ENCODE results near the gene TNFRSF8. TPM values are rescaled to one million over a fixed set of nuclear protein-coding genes. Genes with fewer than 3 reads are reported as not detected.
A peak's percentile ranks its signal among the peaks of the same experiment; 100 is the strongest.
"Not testable (repeated sequence)": the region's sequence is repeated elsewhere in the genome, so short reads cannot be mapped to it uniquely, and the experiment has no call there.

Gene TNFRSF8
- total RNA-seq, 1 donor from 2014 or later, result 1.8 TPM

DNA sequence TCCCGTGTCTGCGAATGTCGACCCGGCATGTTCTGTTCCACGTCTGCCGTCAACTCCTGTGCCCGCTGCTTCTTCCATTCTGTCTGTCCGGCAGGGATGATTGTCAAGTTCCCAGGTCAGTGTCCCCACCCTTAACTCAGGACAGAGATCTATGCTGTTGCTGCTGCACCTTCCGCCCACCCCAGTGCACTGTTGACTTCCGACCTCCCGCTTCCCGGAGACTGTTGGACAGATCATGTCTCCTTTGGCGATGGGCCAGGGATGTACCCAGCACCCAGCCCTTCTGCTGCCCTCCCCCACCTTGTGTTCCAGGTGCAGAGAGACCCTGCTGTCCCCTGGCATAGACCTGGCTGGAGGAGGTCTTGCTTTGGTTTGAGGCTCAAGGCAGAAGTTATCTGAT lies 41.3 kb downstream of the TNFRSF8 start:
- no peak for ATAC-seq
- Histone ChIP-seq H3K36me3 (no peaks in the 10 kb centered on the region), H3K9me3 (no peaks in the 10 kb centered on the region), H3K4me3 (no peak overlapping the region), H3K27me3 (no peaks in the 10 kb centered on the region), H3K4me1 (no peaks in the 10 kb centered on the region), H3K27ac (no peak overlapping the region)
- TF ChIP-seq, protein P1, sequence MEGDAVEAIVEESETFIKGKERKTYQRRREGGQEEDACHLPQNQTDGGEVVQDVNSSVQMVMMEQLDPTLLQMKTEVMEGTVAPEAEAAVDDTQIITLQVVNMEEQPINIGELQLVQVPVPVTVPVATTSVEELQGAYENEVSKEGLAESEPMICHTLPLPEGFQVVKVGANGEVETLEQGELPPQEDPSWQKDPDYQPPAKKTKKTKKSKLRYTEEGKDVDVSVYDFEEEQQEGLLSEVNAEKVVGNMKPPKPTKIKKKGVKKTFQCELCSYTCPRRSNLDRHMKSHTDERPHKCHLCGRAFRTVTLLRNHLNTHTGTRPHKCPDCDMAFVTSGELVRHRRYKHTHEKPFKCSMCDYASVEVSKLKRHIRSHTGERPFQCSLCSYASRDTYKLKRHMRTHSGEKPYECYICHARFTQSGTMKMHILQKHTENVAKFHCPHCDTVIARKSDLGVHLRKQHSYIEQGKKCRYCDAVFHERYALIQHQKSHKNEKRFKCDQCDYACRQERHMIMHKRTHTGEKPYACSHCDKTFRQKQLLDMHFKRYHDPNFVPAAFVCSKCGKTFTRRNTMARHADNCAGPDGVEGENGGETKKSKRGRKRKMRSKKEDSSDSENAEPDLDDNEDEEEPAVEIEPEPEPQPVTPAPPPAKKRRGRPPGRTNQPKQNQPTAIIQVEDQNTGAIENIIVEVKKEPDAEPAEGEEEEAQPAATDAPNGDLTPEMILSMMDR (IDR thresholded peaks at IDR 0.05), result no peak
- DNase-seq, result no peak
- intact Hi-C loops (cut with DNase I), result no loop called here

DNA sequence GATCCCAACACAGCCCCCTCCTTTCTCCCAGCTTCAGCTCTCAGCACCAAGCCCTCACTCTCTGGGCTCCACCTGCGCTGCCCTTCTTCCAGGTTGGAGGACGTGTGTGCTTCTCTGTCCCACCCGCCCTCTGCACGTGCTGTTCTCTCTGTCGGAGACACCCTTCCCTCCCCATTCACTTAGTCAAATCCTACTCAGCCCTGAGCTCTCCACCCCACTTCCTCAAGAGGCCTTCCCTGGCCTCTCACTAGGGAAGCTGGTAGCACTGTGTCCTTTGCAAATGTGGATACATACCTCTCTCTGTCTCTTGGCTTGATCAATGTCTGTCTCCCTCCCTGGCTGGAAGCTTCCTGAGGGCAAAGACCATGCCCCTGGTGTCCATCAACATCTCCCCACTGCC lies 43.0 kb downstream of the TNFRSF8 start:
- no peak overlapping the region for H3K27ac ChIP-seq
- H3K9me3 ChIP-seq, result no peaks in the 10 kb centered on the region
- no peaks in the 10 kb centered on the region for H3K36me3 ChIP-seq
- TF ChIP-seq, protein P1 (IDR thresholded peaks at IDR 0.05), result no peak
- H3K4me1 ChIP-seq, result no peaks in the 10 kb centered on the region
- no peaks in the 10 kb centered on the region for H3K27me3 ChIP-seq
- no peak overlapping the region for H3K4me3 ChIP-seq
- DNase-seq (no peak), ATAC-seq (no peak)
- intact Hi-C loops (cut with DNase I), result no loop called here

DNA sequence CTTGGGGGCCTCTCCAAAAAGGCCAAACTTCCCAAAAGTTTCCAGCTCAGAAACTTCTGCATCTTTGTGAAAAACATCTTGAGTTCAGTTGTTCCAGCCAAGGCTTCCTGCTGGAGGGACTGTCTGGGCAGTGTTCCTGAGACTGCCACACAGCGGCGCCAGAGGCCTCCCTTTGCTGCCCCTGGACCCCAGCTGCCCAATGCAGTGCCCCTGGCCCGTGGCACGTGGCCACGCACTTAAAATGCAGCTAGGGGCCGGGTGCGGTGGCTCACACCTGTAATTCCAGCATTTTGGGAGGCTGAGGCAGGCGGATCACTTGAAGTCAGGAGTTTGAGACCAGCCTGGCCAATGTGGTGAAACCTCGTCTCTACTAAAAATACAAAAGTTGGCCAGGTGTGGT lies 43.8 kb downstream of the TNFRSF8 start:
- peak; percentile 28 for ATAC-seq
- not testable (repeated sequence) for DNase-seq
- TF ChIP-seq, protein P1 (IDR thresholded peaks at IDR 0.05), result peak; percentile 19

DNA sequence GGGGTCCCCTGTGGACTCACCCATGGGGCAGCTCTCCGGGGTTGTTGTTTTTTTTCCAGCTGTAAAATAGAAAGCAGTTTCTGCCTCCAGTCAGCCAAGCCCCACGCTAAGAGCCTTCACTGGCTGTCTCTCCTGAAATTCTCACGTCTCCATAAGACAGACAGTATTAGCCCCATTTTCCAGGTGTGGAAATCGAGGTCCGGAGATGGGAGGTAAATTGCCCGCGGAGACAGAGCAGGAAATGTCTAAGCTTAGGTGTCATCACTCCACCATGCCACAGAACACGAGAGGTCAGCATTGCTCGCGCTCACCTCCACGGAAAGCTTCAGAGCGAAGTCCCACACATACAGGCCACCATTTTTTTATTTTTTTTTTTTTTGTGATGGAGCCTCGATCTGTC lies 44.6 kb downstream of the TNFRSF8 start:
- Histone ChIP-seq H3K9me3 (no peaks in the 10 kb centered on the region), H3K36me3 (no peaks in the 10 kb centered on the region), H3K4me1 (no peaks in the 10 kb centered on the region), H3K27ac (no peak overlapping the region), H3K4me3 (no peak overlapping the region), H3K27me3 (no peaks in the 10 kb centered on the region)
- ATAC-seq, result no peak
- TF ChIP-seq, protein P1 (IDR thresholded peaks at IDR 0.05), result no peak
- intact Hi-C loops (cut with DNase I), result no loop called here
- DNase-seq, result no peak

More for the DNA sequence above, 43.8 kb downstream of the TNFRSF8 start:
- H3K27me3 ChIP-seq; H3K4me1 ChIP-seq; H3K27ac ChIP-seq; H3K36me3 ChIP-seq; H3K9me3 ChIP-seq; H3K4me3 ChIP-seq; intact Hi-C loops (cut with DNase I): not testable (repeated sequence)

DNA sequence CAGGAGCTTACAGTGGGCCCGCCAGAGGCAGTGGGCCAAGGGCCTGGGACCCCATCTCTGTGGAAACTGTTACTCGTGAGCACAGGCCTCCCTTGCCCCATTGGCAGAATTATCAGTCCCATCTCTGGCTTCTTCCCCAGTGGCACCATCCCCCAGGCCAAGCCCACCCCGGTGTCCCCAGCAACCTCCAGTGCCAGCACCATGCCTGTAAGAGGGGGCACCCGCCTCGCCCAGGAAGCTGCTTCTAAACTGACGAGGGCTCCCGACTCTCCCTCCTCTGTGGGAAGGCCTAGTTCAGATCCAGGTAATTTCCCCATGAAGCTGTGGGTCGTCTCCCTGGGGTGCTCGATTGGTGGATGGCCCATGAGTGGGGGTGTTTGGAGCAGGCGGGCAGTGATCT lies 46.8 kb downstream of the TNFRSF8 start:
- Histone ChIP-seq H3K27me3 (no peaks in the 10 kb centered on the region), H3K9me3 (no peaks in the 10 kb centered on the region), H3K27ac (no peak overlapping the region), H3K4me3 (no peak overlapping the region), H3K36me3 (no peaks in the 10 kb centered on the region), H3K4me1 (no peaks in the 10 kb centered on the region)
- ATAC-seq (no peak), DNase-seq (no peak)
- intact Hi-C loops (cut with DNase I), result no loop called here
- TF ChIP-seq, protein P1 (IDR thresholded peaks at IDR 0.05), result no peak

DNA sequence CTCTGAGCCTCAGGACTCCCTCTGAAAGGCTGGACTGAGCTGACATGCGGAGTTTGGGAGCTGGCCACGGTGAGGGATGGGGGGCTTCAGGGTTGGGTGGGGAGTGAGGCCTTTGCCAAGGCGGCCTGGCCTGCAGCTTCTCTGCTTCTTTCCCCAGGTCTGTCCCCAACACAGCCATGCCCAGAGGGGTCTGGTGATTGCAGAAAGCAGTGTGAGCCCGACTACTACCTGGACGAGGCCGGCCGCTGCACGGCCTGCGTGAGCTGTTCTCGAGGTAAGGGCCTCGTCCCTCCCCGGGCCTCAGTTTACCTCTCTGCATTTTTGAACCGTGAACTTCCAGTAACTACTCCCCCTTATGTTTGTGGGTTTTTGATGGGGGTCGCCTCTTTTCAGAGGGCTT lies 48.6 kb downstream of the TNFRSF8 start:
- no peaks in the 10 kb centered on the region for H3K4me1 ChIP-seq
- no peak overlapping the region for H3K27ac ChIP-seq
- no peaks in the 10 kb centered on the region for H3K27me3 ChIP-seq
- DNase-seq (no peak), ATAC-seq (no peak)
- no peak overlapping the region for H3K4me3 ChIP-seq
- no peaks in the 10 kb centered on the region for H3K9me3 ChIP-seq
- intact Hi-C loops (cut with DNase I), result no loop called here
- TF ChIP-seq, protein P1 (IDR thresholded peaks at IDR 0.05), result no peak
- no peaks in the 10 kb centered on the region for H3K36me3 ChIP-seq
